PC-9 (cell line): ENCODE measurements around the gene FBXO44. TPM values are rescaled to one million over a fixed set of nuclear protein-coding genes. Genes with fewer than 3 reads are reported as not detected.

Experiments
- BruUV-seq: library from RNA; stranded (reverse); fragments of 400-500 nt; replicated peaks from 2 replicates; lab custom pipeline; 2021; lab: Mats Ljungman, UMichigan
- CTCF ChIA-PET: fragments of 300-600 bp; sonication (Branson Sonifier 250); formaldehyde crosslinking; loops from one replicate; lab custom pipeline; 2022; ENCODE audit warnings: antibody characterized with exemption; lab: Charles Lee
- POLR2A ChIA-PET: fragments of 300-600 bp; sonication (Branson Sonifier 250); formaldehyde crosslinking; loops from one replicate; lab custom pipeline; 2022; ENCODE audit warnings: antibody characterized with exemption; ENCODE audit not compliant: unreplicated experiment; lab: Charles Lee
- DNase-seq, 2 experiments: peaks; one replicate each; pipeline versions ENCODE4 v3.0.0 to v3.0.0-alpha.2; 2015 to 2022; ENCODE audit warnings: mixed read lengths in 1 of 2
- H2AFZ ChIP-seq: fragments of 200-600 bp; sonication (generic); 2 replicates; pipeline ENCODE4 v1.8.1; 2017; ENCODE audit warnings: antibody characterized with exemption
- H3F3A ChIP-seq: fragments of 200-600 bp; sonication (generic); 2 replicates; pipeline ENCODE4 v1.8.1; 2017; ENCODE audit warnings: antibody characterized with exemption, mild to moderate bottlenecking, low read depth; ENCODE audit not compliant: insufficient read depth
- H3K27ac ChIP-seq: fragments of 200-600 bp; sonication (generic); 2 replicates; pipeline ENCODE4 v1.6.1; 2016; ENCODE audit warnings: mixed run types
- H3K27me3 ChIP-seq: fragments of 200-600 bp; sonication (generic); 2 replicates; pipeline ENCODE4 v1.6.1; 2016; ENCODE audit warnings: low read depth, mixed run types; ENCODE audit not compliant: insufficient read depth
- H3K36me3 ChIP-seq: fragments of 200-600 bp; sonication (generic); 2 replicates; pipeline ENCODE4 v1.6.1; 2016; ENCODE audit warnings: low read depth, mixed run types
- H3K4me1 ChIP-seq: fragments of 200-600 bp; sonication (generic); replicated peaks from 2 replicates; pipeline ENCODE4 v1.6.1; 2016; ENCODE audit warnings: mixed run types; ENCODE audit not compliant: insufficient read depth
- H3K4me2 ChIP-seq: fragments of 200-600 bp; sonication (generic); 2 replicates; pipeline ENCODE4 v1.6.1; 2017; ENCODE audit warnings: mixed run types
- H3K4me3 ChIP-seq: fragments of 200-600 bp; sonication (generic); 2 replicates; pipeline ENCODE4 v1.6.1; 2016; ENCODE audit warnings: mixed run types
- H3K79me2 ChIP-seq: fragments of 200-600 bp; sonication (generic); 2 replicates; pipeline ENCODE4 v1.6.1; 2017; ENCODE audit warnings: low read depth, mixed run types
- H3K9me2 ChIP-seq: fragments of 200-600 bp; sonication (generic); 2 replicates; pipeline ENCODE4 v1.8.1; 2017; ENCODE audit warnings: mild to moderate bottlenecking; ENCODE audit not compliant: insufficient read depth
- H3K9me3 ChIP-seq: fragments of 200-600 bp; sonication (generic); 2 replicates; pipeline ENCODE4 v1.8.1; 2016; ENCODE audit warnings: low read depth; ENCODE audit not compliant: insufficient read depth
- H4K20me1 ChIP-seq: fragments of 200-600 bp; sonication (generic); 2 replicates; pipeline ENCODE4 v1.8.1; 2017; ENCODE audit not compliant: insufficient read depth
- EZH2 ChIP-seq: fragments of 200-600 bp; sonication (generic); IDR thresholded peaks from 2 replicates; pipeline ENCODE4 v1.8.0; 2017; ENCODE audit warnings: antibody characterized with exemption, low read depth
- intact Hi-C: fragments of 100-400 bp; cut with micrococcal nuclease; formaldehyde crosslinking; loops from one replicate; pipeline ENCODE4 v1.10.0; 2022; ENCODE audit not compliant: unreplicated experiment
- total RNA-seq: library from RNA; stranded (reverse); gene quantifications from 2 replicates; pipeline ENCODE4 v1.2.3, GENCODE V29; 2021
- TF ChIP-seq, protein P1 (sequence below): fragments of 200-600 bp; sonication (generic); conservative IDR thresholded peaks from 2 replicates; pipeline ENCODE4 v1.6.1; 2017; ENCODE audit warnings: mixed run types, antibody characterized with exemption, mild to moderate bottlenecking, moderate library complexity

FBXO44 gene
- total RNA-seq, 1 experiment from 2014 or later: 31.9 TPM

DNA sequence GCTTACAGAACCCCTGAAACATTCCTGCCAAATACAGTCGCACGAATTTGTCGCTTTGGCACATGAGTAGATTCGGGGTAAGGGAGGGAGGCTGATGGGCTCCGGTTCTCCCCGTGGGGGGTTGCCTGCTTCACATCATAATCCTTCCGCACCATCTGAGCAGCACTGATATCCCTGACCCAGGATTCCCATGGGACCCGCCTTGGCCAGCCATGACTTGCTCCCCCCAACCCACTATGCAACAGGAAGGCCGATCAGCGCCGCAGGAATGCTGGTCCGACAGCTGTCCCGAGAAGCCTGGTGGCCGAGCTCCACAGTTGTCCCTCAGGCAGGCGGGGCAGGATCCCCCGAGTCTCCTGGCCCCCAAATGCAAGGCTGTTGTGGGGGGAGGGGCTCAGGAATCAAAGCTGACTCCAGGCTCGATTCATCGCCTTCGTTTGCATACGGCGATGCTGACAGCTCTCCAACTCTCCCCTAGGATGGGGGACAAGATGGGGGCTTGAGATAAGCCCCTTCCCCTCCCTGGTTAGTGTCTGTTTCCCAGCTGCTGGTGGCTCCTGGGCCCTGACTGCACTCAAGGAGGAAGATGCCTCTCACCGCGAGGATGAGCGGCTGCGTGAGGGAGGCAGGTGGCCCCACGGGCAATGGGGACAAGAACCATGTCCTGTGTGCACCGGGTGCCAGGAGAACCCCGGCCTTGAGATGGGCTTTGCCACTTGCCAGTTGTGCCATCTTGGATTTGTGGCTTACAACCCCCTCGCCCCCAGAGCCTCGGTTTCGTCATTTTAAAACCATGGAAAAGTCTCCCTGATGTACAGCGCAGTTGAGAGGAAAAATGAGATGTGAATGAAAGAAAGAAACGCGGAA is 46.2 kb downstream of the FBXO44 start:
- CTCF ChIA-PET: no interaction called here
- Histone ChIP-seq H2AFZ (no peak overlapping the region), H3K27ac (no peak overlapping the region), H3K36me3 (no peaks in the 10 kb centered on the region), H3K4me1 (no peaks in the 10 kb centered on the region), H4K20me1 (no peaks in the 10 kb centered on the region), H3F3A (no peaks in the 10 kb centered on the region), H3K9me3 (no peaks in the 10 kb centered on the region), H3K9me2 (no peaks in the 10 kb centered on the region), H3K4me2 (no peak overlapping the region), H3K4me3 (no peak overlapping the region), H3K79me2 (no peaks in the 10 kb centered on the region), H3K27me3 (peaks cover 26% of the 10 kb centered on the region)
- DNase-seq: no peak
- no TSS peak for BruUV-seq
- TF ChIP-seq, protein P1, sequence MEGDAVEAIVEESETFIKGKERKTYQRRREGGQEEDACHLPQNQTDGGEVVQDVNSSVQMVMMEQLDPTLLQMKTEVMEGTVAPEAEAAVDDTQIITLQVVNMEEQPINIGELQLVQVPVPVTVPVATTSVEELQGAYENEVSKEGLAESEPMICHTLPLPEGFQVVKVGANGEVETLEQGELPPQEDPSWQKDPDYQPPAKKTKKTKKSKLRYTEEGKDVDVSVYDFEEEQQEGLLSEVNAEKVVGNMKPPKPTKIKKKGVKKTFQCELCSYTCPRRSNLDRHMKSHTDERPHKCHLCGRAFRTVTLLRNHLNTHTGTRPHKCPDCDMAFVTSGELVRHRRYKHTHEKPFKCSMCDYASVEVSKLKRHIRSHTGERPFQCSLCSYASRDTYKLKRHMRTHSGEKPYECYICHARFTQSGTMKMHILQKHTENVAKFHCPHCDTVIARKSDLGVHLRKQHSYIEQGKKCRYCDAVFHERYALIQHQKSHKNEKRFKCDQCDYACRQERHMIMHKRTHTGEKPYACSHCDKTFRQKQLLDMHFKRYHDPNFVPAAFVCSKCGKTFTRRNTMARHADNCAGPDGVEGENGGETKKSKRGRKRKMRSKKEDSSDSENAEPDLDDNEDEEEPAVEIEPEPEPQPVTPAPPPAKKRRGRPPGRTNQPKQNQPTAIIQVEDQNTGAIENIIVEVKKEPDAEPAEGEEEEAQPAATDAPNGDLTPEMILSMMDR: no peak
- no peak for TF ChIP-seq EZH2
- POLR2A ChIA-PET: no interaction called here
- intact Hi-C loops: no loop called here

DNA sequence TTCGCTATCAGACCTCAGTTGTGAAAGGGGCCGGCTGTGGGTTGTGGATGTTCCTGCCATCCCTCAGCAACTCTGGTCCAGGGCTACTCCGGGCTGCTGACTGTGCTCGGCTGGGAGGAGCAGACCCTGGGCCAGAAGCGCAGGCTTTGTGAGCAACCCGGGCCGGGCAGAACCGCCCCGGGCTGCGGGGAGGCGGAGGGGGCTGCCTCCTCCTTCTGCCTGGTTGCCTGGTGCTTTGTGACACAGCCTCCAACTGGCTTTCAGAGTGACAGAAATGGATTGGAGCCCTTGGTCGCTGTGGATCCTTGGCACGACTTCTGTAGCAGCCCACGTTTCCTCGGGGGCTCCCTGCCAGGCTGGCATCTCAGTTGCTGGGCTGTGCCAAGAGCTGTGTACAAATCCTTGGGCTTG is 46.9 kb downstream of the FBXO44 start:
- no peak overlapping the region for H3K27ac ChIP-seq
- peaks cover 26% of the 10 kb centered on the region for H3K27me3 ChIP-seq
- TF ChIP-seq, protein P1: no peak
- TF ChIP-seq EZH2: no peak
- no peaks in the 10 kb centered on the region for H3K36me3 ChIP-seq
- no peak overlapping the region for H2AFZ ChIP-seq
- intact Hi-C loops: no loop called here
- POLR2A ChIA-PET: no interaction called here
- no peaks in the 10 kb centered on the region for H3K9me3 ChIP-seq
- H3K79me2 ChIP-seq: no peaks in the 10 kb centered on the region
- H3K4me2 ChIP-seq: no peak overlapping the region
- CTCF ChIA-PET: no interaction called here
- BruUV-seq: no TSS peak
- no peaks in the 10 kb centered on the region for H4K20me1 ChIP-seq
- H3F3A ChIP-seq: no peaks in the 10 kb centered on the region
- H3K9me2 ChIP-seq: no peaks in the 10 kb centered on the region
- H3K4me1 ChIP-seq: no peaks in the 10 kb centered on the region
- no peak for DNase-seq
- no peak overlapping the region for H3K4me3 ChIP-seq

DNA sequence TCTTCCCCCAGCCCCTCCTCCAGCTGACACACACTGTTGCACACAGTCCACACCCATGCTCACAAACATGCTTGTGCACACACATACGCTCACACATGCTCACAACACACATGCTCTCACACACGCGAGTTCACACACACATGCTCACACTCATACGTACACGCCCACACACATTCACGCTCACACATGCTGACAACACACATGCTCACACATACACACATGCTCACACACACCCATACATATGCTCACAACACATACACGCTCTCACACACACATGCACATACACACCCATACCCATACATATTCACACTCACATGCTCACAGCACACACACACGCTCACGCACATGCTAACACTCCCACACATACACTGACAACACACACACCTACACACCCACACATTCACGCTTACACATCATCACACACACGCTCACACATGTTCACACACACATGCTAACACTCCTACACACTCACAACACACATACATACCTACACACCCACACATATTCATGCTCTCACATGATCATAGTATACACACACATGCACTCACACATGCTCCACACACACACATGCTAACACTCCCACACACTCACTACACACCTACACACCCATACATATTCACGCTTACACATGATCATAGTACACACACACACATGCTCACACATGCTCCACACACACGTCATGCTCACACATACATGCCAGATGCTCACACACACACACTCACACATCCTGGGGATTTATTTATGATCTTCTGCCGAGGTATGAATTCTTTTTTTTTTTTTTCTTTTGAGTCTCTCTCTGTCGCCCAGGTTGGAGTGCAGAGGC is 47.5 kb downstream of the FBXO44 start:
- intact Hi-C loops: no loop called here
- Histone ChIP-seq H3K9me2 (no peaks in the 10 kb centered on the region), H3K4me2 (no peak overlapping the region), H3K4me3 (no peak overlapping the region), H3K27me3 (peaks cover 26% of the 10 kb centered on the region), H3K27ac (no peak overlapping the region), H3K9me3 (no peaks in the 10 kb centered on the region), H3K4me1 (no peaks in the 10 kb centered on the region), H4K20me1 (no peaks in the 10 kb centered on the region), H3K79me2 (no peaks in the 10 kb centered on the region), H3F3A (peaks cover under 1% of the 10 kb centered on the region; the same call in 1 of the 2 replicates), H3K36me3 (no peaks in the 10 kb centered on the region), H2AFZ (no peak overlapping the region)
- no TSS peak for BruUV-seq
- DNase-seq: no peak
- CTCF ChIA-PET: no interaction called here
- POLR2A ChIA-PET: no interaction called here
- TF ChIP-seq EZH2: no peak
- TF ChIP-seq, protein P1: no peak
